Dendritic cell treated with granulocyte-macrophage colony-stimulating factor and Interleukin-4, amounts not matched to agents 40 ng/mL and 50 ng/mL, for 4 days (primary cell): ENCODE data around the gene TMEM205.
"Not testable (repeated sequence)": the region's sequence is repeated elsewhere in the genome, so short reads cannot be mapped to it uniquely, and the experiment has no call there.

ENCODE experiments used
- H3K27ac Mint-ChIP-seq: one replicate; pipeline ENCODE4 v1.8.0; 2022; ENCODE audit warnings: mild to moderate bottlenecking, mixed read lengths
- H3K27me3 Mint-ChIP-seq: one replicate; pipeline ENCODE4 v1.8.0; 2022; ENCODE audit warnings: mild to moderate bottlenecking, mixed read lengths
- H3K36me3 Mint-ChIP-seq: one replicate; pipeline ENCODE4 v1.8.0; 2022; ENCODE audit warnings: low read depth, mixed read lengths
- H3K4me1 Mint-ChIP-seq: one replicate; pipeline ENCODE4 v1.8.0; 2022; ENCODE audit warnings: low read depth, mixed read lengths
- H3K4me3 Mint-ChIP-seq: one replicate; pipeline ENCODE4 v1.8.0; 2022; ENCODE audit warnings: mild to moderate bottlenecking, moderate library complexity, mixed read lengths
- H3K9me3 Mint-ChIP-seq: one replicate; pipeline ENCODE4 v1.8.0; 2022; ENCODE audit warnings: mixed read lengths
- intact Hi-C: fragments of 100-400 bp; cut with micrococcal nuclease; formaldehyde crosslinking; loops from one replicate; pipeline ENCODE4 v1.15.0; 2022

Gene TMEM205

GRCh38 chr19:11346104-11346940 is at the start of gene TMEM205, which contains the start of gene CCDC159:
TSS of gene TMEM205 (minus strand) at chr19:11346268. CDS start at chr19:11345619, 649 bp downstream.
TSS of gene CCDC159 (plus strand) at chr19:11346519. CDS start at chr19:11346607, 88 bp downstream.
- Mint-ChIP-seq H3K4me1 (peaks cover 34% of the 10 kb centered on the region), H3K9me3 (peaks cover 11% of the 10 kb centered on the region), H3K4me3 (peak within 1 kb of the TSS; percentile 93), H3K27ac (peak within 1 kb of the TSS; percentile 93), H3K36me3 (peaks cover 35% of the 10 kb centered on the region), H3K27me3 (no peaks in the 10 kb centered on the region)
- intact Hi-C loops, result loop anchor here (1.0 kb wide), 2 partner anchors 9 to 28 kb away; partner anchors contain the start of genes PLPPR2 and SWSAP1

DNA sequence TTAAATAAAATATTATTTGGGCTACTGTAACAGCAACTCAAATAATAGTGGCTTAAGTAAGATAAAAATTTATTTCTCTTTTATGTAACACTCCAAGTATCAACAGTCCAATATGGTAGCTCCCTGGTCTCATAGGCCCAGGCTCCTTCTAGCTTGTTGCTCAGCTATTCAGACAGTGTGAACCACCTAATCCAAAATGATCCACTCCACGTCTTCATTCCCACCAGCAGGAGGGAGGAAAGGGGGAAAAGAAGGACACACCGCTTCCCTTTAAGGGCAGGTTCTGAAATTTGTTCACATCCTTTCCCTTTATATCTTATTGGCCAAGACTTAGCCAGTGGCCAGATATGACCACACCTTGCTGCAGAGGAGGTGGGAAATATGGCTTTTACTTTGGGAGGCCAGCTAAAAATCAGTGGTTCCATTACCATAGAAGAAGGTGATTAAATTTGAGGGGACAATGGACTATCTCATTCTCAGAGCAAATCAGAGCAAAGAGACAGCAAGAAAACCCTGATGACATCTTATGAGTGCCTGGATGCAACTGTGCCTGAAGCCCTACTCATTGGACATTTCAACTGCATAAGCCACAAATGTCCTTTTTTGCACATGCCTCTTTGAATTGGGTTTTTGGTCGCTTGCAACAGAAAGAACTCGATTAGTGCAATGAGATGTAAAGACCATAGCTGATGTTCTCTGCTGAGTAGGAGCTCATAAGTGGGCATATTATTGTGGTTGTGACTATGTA is 45.0 kb upstream of the TMEM205 start:
- Mint-ChIP-seq H3K4me3 (no peak overlapping the region), H3K9me3 (peaks cover 8% of the 10 kb centered on the region), H3K36me3 (no peaks in the 10 kb centered on the region), H3K27ac (no peak overlapping the region), H3K4me1 (peaks cover 16% of the 10 kb centered on the region), H3K27me3 (peaks cover 22% of the 10 kb centered on the region)
- intact Hi-C loops, result no loop called here

DNA sequence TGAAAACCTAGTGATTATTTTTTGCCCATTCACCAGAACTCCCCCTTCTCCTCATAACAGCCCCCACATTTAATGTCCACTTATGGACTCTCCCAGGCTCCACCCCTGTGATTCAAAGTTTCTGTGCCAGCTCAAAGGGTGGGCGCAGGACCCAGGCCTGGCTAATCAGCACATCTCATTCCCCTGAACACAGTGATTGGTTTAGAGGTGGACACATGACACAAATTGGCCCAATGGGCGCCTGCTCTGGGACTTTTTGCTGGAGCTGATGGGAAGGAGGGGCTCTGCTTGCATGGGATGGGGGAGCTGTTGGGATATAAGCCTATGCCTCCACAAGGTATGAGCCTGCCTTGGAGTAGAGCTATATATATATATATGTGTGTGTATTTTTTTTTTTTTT is 44.3 kb upstream of the TMEM205 start:
- Mint-ChIP-seq H3K9me3 (peaks cover 8% of the 10 kb centered on the region), H3K4me3 (no peak overlapping the region), H3K4me1 (peaks cover 15% of the 10 kb centered on the region), H3K36me3 (no peaks in the 10 kb centered on the region), H3K27ac (no peak overlapping the region), H3K27me3 (peaks cover 19% of the 10 kb centered on the region)
- intact Hi-C loops, result no loop called here

DNA sequence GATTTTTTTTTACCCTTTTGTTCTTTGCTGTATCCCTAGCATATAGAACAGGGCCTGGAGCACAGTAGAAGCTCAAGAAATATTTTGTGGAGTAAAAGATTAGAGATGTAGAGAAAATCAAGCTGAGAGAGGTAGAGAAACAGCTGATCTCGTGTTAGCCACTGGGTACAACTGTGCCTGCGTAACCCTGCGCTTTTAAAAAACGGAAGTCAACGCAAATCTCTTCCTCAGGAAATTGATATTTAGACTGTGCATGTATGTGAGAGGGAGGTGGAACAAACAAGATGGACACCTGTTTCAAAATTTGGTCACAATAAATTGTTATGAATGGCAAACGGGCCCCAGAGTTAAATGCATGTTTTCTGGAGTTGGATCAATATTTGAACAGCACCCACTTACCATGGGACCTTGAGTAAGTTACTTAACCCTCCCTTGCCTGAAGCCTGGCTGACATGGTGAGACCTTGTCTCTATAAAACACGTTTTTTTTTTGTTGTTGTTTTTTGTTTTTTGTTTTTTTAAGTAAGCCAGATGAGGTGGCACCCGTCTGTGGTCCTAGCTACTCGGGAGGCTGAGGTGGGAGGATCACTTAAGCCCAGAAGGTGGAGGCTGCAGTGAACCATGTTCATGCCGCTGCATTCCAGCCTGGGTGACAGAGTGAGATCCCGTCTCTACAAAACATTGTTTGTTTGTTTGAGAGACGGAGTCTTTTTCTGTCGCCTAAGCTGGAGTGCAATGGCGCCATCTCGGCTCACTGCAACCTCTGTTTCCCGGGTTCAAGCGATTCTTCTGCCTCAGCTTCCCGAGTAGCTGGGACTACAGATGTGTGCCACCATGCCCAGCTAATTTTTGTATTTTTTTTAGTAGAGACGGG is 41.3 kb upstream of the TMEM205 start:
- H3K4me3 Mint-ChIP-seq, result no peak overlapping the region
- intact Hi-C loops, result no loop called here
- peaks cover 35% of the 10 kb centered on the region for H3K4me1 Mint-ChIP-seq
- H3K9me3 Mint-ChIP-seq, result peaks cover 8% of the 10 kb centered on the region
- no peaks in the 10 kb centered on the region for H3K36me3 Mint-ChIP-seq
- peak overlapping the region; percentile 79 for H3K27ac Mint-ChIP-seq
- H3K27me3 Mint-ChIP-seq, result peaks cover 21% of the 10 kb centered on the region

DNA sequence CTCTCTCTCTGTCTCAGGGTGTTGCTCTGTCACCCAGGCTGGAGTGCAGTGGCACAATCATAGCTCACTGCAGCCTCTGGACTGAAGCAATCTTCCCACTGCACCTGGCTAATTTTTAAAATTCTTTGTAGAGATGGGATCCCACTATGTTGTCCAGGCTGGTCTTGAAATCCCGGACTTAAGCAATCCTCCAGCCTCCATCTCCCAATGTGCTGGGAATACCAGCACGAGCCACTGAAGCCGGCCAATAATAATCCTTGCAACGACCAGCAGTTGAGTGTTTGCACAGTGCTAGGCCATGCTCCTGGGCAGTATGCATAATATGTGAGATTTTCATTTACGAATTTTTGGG is 38.7 kb upstream of the TMEM205 start:
- H3K27ac Mint-ChIP-seq, result peak overlapping the region; percentile 51

DNA sequence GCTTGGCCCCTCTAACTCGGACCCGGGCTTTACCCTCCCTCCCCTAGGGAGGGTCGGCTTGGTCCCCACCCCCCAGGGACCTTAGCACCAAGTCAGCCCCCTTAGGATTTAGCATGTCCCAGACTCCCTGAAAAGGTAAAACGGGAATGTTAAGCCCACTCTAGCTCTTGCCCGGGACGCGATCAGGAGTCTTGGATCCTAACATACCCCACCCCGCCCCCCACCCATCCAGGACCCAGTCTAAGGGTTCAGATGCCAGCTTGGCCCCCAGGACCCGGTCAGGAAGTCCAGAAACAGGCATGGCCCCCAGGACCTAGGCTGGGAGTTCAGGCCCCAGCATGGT is 37.6 kb upstream of the TMEM205 start:
- H3K27ac Mint-ChIP-seq, result peak overlapping the region; percentile 82
- H3K36me3 Mint-ChIP-seq, result peaks cover 22% of the 10 kb centered on the region
- peak overlapping the region; percentile 69 for H3K4me3 Mint-ChIP-seq
- H3K27me3 Mint-ChIP-seq, result peaks cover 28% of the 10 kb centered on the region
- H3K4me1 Mint-ChIP-seq, result peaks cover 53% of the 10 kb centered on the region
- intact Hi-C loops, result no loop called here
- H3K9me3 Mint-ChIP-seq, result no peaks in the 10 kb centered on the region

More for the DNA sequence above, 38.7 kb upstream of the TMEM205 start:
- Mint-ChIP-seq H3K36me3 (peaks cover 16% of the 10 kb centered on the region), H3K4me3 (no peak overlapping the region), H3K4me1 (peaks cover 52% of the 10 kb centered on the region), H3K27me3 (peaks cover 28% of the 10 kb centered on the region), H3K9me3 (no peaks in the 10 kb centered on the region)
- intact Hi-C loops, result no loop called here

DNA sequence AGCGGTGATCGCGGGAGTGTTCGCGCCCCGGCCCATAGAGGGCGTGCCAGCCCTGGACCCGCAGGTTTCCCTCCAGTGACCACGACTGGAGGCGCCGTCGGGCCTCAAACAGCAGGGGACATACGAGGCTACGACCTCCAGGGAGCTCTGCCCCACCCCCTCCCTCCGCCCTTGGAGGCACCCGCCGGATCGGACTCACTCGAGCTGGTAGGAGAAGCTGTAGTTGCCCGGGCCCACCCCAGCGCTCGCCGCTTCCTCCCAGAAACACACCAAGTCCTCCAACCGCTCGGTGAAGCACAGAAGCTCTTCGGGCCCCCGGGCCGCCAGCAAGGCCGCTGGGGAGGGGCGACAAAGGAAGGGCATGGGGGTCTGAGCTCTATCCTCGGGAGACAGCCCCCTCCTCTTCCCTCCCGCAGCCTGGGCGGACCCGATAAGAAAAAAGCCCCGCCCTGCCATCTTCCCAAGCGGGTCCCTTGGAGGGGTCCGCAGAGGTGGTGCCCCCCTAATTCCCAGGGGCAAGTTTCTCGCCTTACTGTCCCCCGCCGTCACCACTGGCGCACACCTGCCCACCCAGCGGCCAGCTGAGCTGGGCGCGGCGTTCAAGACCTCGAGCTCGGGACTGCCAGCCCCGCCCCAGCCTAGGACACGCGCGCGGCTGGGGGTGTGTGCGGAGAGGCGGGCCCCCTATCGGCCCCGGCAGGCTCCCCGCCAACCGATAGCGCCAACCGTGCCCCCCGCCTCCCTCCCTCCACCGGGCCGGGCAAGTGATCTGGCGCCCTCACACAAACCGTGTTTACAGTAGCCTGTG is 37.0 kb upstream of the TMEM205 start:
- Mint-ChIP-seq H3K4me1 (peaks cover 59% of the 10 kb centered on the region), H3K27me3 (peaks cover 28% of the 10 kb centered on the region), H3K4me3 (peak overlapping the region; percentile 69), H3K36me3 (peaks cover 28% of the 10 kb centered on the region), H3K9me3 (no peaks in the 10 kb centered on the region), H3K27ac (peak overlapping the region; percentile 82)
- intact Hi-C loops, result no loop called here

DNA sequence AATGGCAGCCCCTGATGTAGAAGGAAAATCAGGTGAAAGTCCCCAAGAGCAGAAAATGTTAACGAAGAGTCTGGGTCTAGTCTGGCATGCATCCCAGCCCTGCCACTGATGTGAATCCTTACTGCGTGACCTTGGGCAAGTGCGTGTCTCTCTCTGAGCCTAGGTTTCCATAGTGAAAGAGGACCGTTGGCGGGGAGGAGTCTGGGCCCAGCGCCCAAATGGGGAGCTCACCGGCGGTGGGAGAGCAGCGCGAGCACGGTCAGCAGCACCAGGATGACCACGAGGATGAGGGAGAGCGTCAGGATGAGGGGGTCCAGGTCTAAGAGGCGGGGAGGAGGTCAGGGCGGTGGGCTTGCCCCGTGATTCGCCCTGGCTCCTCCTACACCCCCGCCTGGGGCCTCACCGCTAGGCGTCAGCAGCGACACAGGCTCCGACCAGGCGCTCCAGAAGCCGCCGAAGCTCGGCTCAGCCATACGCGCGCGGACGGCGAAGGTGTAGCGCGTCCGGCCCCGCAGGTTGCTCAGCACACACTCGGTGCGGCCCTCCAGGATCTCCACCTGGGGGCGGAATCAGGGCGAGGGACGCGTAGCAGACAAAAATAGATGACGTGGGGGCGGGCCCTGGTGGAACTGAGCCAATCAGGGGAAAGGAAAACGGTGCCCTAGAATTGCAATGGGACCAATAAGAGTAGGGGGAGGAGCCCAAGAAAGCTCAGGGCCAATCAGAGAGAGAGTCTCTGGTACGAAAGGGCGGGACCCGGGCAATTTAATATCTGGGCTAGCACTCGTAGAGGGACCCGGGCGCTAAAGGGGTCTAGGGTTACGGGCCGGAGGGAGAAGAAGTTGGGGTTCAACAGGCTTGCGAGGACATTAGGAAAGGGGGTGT is 34.8 kb upstream of the TMEM205 start:
- Mint-ChIP-seq H3K4me3 (peak overlapping the region; percentile 83), H3K4me1 (peaks cover 66% of the 10 kb centered on the region), H3K27ac (peak overlapping the region; percentile 82), H3K36me3 (peaks cover 35% of the 10 kb centered on the region), H3K27me3 (peaks cover 28% of the 10 kb centered on the region), H3K9me3 (no peaks in the 10 kb centered on the region)
- intact Hi-C loops, result loop anchor here (1.0 to 2.0 kb wide), 2 partner anchors 42 to 54 kb away; partner anchors contain the start of genes ODAD3 and PRKCSH

- peaks cover 71% of the 10 kb centered on the region for H3K4me1 Mint-ChIP-seq
- intact Hi-C loops, result loop anchor here (2.0 kb wide), 1 partner anchor 43 kb away; no protein-coding TSS in a partner anchor
- H3K4me3 Mint-ChIP-seq, result peak overlapping the region; percentile 83
- H3K9me3 Mint-ChIP-seq, result no peaks in the 10 kb centered on the region
- H3K36me3 Mint-ChIP-seq, result peaks cover 41% of the 10 kb centered on the region
- H3K27ac Mint-ChIP-seq, result peak overlapping the region; percentile 82
- peaks cover 28% of the 10 kb centered on the region for H3K27me3 Mint-ChIP-seq
Measured at GRCh38 chr19:11379857-11380350, 33.8 kb upstream of the TMEM205 start.

DNA sequence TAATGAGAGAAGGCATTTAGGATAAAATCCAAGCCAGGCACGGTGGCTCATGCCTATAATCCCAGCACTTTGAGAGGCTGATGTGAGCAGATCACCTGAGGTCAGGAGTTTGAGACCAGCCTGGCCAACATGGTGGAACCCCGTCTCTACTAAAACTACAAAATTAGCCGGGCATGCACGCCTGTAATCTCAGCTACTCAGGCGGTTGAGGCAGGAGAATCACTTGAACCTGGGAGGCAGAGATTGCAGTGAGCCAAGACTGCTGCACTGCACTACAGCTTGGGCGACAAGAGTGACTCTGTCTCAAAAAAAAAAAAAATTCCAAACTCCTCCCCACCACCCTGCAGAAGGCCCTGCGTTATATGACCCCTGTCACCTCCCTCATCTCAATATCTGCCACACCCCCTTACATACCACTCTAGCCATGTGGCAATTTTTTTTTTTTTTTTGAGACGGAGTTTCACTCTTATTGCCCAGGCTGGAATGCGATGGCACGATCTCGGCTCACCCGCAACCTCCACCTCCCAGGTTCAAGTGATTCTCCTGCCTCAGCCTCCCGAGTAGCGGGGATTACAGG is 33.3 kb upstream of the TMEM205 start:
- H3K4me3 Mint-ChIP-seq, intact Hi-C loops, H3K9me3 Mint-ChIP-seq: not testable (repeated sequence)
- Mint-ChIP-seq H3K36me3 (peaks cover 41% of the 10 kb centered on the region), H3K4me1 (peaks cover 66% of the 10 kb centered on the region), H3K27ac (peak overlapping the region; percentile 82), H3K27me3 (peaks cover 24% of the 10 kb centered on the region)

DNA sequence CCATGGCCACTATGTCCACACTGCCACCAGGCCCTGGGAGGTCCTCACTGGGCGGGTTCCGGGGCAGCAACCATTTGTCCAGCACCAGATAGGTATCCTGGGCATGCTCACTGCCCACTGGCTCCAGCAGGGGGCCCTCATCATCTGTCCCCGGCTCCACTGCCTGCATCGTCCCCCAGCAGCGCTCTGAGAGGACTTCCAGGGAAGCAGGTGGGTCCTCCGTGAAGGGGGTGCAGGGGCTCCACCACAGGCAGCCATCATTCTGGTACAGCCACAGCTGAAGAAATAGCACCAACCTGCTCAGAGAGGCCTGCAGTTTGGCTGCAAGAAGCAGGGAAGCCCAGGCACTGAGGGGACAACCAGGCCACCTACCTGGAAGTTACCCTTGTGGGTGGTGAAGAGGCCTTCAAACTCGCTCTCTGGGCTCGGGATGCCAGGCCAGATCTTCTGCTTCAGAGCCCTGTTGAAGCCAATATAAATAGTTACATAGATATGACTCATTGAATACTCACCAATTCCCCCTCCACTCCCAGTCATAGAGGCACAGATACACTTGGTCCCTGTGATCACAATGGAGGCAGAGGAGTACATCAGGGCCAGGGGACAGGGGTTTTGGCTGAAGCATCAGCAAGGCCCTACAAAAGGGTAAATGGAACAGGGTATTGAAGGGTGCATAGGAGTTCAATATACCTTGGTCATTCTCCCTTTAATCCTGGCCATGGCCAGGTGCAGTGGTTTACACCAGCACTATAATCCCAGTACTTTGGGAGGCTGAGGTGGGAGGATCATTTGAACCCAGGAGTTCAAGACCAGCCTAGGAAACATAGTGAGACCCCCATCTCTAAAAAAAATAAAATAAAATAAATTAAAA is 32.5 kb upstream of the TMEM205 start:
- Mint-ChIP-seq H3K36me3 (peaks cover 41% of the 10 kb centered on the region), H3K4me3 (no peak overlapping the region), H3K4me1 (peaks cover 58% of the 10 kb centered on the region), H3K27me3 (peaks cover 20% of the 10 kb centered on the region), H3K9me3 (no peaks in the 10 kb centered on the region), H3K27ac (peak overlapping the region; percentile 40)
- intact Hi-C loops, result no loop called here
